HUES64 (cell line): ENCODE data around the gene HYAL4. TPM values are rescaled to one million over a fixed set of nuclear protein-coding genes. Genes with fewer than 3 reads are reported as not detected.

ENCODE experiments used
- H3K27ac ChIP-seq: 2 replicates; pipeline ENCODE4 v1.7.0; 2013; ENCODE audit warnings: low read depth, low read length, inconsistent platforms
- H3K27me3 ChIP-seq: 2 replicates; pipeline ENCODE4 v1.6.1; 2013; ENCODE audit warnings: mild to moderate bottlenecking, low read length; ENCODE audit not compliant: insufficient read depth
- H3K36me3 ChIP-seq: 2 replicates; pipeline ENCODE4 v1.6.1; 2013; ENCODE audit warnings: mild to moderate bottlenecking, low read length; ENCODE audit not compliant: insufficient read depth
- H3K4me1 ChIP-seq: 2 replicates; pipeline ENCODE4 v1.6.1; 2013; ENCODE audit warnings: mild to moderate bottlenecking, low read length, moderate library complexity; ENCODE audit not compliant: insufficient read depth
- H3K4me3 ChIP-seq: 2 replicates; pipeline ENCODE4 v1.5.1; 2013; ENCODE audit warnings: mild to moderate bottlenecking, low read length, moderate library complexity
- H3K9ac ChIP-seq: 2 replicates; pipeline ENCODE4 v1.6.1; 2013; ENCODE audit warnings: mild to moderate bottlenecking, low read depth, low read length
- H3K9me3 ChIP-seq: 2 replicates; pipeline ENCODE4 v1.6.1; 2013; ENCODE audit warnings: low read depth, low read length; ENCODE audit not compliant: insufficient read depth
- WGBS: fragments of 150-250, 120-280 bp; methylation state at CpG from one replicate; pipeline ENCODE4 v1.1.7; 2013; ENCODE audit warnings: missing lambda C conversion rate; 5-methylcytosine and 5-hydroxymethylcytosine counted together
- polyA plus RNA-seq, 2 experiments: library from polyadenylated mRNA; stranded (reverse); fragments of 50-300 nt; gene quantifications; one replicate each; pipeline ENCODE4 v1.2.3, GENCODE V29; 2013

The HYAL4 gene, protein sequence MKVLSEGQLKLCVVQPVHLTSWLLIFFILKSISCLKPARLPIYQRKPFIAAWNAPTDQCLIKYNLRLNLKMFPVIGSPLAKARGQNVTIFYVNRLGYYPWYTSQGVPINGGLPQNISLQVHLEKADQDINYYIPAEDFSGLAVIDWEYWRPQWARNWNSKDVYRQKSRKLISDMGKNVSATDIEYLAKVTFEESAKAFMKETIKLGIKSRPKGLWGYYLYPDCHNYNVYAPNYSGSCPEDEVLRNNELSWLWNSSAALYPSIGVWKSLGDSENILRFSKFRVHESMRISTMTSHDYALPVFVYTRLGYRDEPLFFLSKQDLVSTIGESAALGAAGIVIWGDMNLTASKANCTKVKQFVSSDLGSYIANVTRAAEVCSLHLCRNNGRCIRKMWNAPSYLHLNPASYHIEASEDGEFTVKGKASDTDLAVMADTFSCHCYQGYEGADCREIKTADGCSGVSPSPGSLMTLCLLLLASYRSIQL
- polyA plus RNA-seq (2013, experiment 1 of 2) = not detected
- polyA plus RNA-seq (2013, experiment 2 of 2) = not detected

DNA sequence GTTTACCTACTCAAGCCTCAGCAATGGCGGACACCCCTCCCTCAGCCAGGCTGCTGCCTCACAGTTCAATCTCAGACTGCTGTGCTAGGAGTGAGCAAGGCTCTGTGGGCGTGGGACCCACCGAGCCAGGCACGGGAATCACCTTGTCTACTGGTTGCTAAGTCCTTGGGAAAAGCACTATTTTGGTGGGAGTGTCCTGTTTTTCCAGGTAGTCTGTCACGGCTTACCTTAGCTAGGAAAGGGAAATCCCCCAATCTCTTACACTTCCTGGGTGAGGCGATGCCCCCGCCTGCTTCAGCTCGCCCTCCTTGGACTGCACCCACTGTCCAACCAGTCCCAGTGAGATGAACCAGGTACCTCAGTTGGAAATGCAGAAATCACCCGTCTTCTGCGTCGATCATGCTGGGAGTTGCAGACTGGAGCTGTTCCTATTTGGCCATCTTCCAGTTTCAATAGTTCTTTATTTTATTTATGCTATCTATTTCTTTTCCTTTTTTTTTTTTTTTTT, at the start of gene HYAL4:
TSS of gene HYAL4 (plus strand) at position 458 of the 508 bp plus-strand sequence. CDS start 23,105 bp downstream, outside the sequence.
- H3K27ac ChIP-seq = no peak within 1 kb of the TSS
- no peak within 1 kb of the TSS for H3K4me3 ChIP-seq
- WGBS = 93% methylated on average over 11 of the region's 11 CpGs
- no peak within 1 kb of the TSS for H3K9ac ChIP-seq
- H3K4me1 ChIP-seq = no peaks in the 10 kb centered on the region
- H3K9me3 ChIP-seq = no peaks in the 10 kb centered on the region
- no peaks in the 10 kb centered on the region for H3K27me3 ChIP-seq
- no peaks in the 10 kb centered on the region for H3K36me3 ChIP-seq

DNA sequence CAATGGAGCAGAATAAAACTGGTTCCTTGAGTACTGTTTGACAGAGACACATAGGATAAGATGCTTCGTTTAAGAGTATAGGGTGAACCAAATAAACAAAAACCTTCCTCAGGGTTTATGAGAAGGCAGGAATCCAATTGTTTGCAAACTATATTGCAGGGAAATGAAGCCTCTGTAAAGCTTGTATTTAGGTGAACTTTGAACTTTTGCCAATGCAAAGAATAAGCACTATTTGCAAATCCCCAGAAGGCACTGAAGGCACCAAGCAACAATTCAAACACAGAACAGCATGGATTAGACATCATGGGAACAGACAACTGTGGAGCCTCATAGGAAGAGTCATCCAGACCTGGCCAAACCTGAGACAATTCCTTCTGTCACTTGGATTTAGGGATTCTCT, 49.1 kb upstream of the HYAL4 start:
- Histone ChIP-seq H3K27me3 (no peaks in the 10 kb centered on the region), H3K4me1 (peaks cover 13% of the 10 kb centered on the region), H3K36me3 (no peaks in the 10 kb centered on the region), H3K4me3 (no peak overlapping the region), H3K27ac (no peak overlapping the region), H3K9me3 (peaks cover 3% of the 10 kb centered on the region; the same call in 1 of the 2 replicates), H3K9ac (no peak overlapping the region)
- 100% methylated on average over 1 of the region's 1 CpG for WGBS

DNA sequence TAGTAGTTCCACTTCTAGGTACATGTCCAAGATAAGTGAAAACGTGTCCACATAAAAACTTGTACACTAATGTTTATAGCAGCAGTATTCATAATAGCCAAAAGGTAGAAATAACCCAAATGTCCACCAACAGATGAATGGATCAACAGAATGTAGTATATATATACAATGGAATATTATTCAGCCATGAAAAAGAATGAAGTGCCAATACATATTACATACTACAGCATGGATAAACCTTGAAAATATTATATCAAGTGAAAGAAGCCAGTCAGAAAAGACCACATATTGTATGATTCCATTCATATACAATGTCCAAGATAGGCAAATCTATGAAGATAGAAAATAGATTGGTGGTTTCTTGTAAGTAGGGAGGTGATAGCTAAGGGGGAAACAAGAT, 48.4 kb upstream of the HYAL4 start:
- Histone ChIP-seq H3K27ac (no peak overlapping the region), H3K36me3 (no peaks in the 10 kb centered on the region), H3K4me3 (no peak overlapping the region), H3K9ac (no peak overlapping the region), H3K9me3 (peaks cover 3% of the 10 kb centered on the region; the same call in 1 of the 2 replicates), H3K4me1 (peaks cover 13% of the 10 kb centered on the region), H3K27me3 (no peaks in the 10 kb centered on the region)
- 100% methylated on average over 1 of the region's 1 CpG for WGBS

DNA sequence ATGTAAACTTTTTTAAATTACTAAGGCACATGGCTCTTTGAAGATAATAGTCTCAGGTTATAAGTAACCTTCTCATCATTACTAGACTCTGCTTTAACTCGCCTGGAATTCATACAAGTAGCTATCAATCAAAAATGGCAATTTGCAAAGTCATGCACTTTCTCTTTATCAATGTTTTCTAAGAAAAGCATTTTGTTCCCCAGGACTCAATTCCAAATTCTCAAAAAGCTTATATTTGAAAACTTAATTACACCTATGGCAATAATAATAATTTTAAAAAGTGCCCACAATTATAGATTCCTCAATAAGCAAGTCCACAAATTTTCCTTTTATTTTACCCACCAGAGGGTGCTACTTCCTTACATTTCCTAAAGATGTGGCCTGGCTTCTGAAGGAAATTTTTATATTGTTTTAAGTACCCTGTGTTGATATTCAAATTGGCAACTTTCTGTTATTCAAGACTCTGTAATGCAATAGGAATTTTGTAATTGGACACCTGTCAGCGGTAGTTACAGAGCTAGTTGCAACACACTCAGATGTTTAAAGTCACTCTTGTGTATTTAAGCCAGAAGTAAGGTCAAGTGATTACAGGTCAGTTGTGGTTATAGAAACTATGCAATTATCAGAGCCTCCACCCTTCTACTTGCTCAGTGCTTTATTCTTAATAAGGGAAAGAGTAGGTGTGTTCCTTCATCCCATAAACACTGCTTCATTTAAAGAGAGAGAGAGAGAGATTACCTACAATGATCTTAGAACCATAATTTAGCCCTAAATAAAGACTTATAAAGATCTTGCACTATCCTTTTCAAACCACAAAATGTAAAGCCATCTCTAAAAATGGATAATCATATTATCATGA, 47.1 kb upstream of the HYAL4 start:
- no peaks in the 10 kb centered on the region for H3K27me3 ChIP-seq
- WGBS = 48% methylated on average over 2 of the region's 2 CpGs
- H3K9me3 ChIP-seq = peaks cover 3% of the 10 kb centered on the region; the same call in 1 of the 2 replicates
- peaks cover 13% of the 10 kb centered on the region for H3K4me1 ChIP-seq
- H3K27ac ChIP-seq = no peak overlapping the region
- H3K9ac ChIP-seq = no peak overlapping the region; the same call in 1 of the 2 replicates
- no peaks in the 10 kb centered on the region for H3K36me3 ChIP-seq
- H3K4me3 ChIP-seq = no peak overlapping the region; the same call in 1 of the 2 replicates

DNA sequence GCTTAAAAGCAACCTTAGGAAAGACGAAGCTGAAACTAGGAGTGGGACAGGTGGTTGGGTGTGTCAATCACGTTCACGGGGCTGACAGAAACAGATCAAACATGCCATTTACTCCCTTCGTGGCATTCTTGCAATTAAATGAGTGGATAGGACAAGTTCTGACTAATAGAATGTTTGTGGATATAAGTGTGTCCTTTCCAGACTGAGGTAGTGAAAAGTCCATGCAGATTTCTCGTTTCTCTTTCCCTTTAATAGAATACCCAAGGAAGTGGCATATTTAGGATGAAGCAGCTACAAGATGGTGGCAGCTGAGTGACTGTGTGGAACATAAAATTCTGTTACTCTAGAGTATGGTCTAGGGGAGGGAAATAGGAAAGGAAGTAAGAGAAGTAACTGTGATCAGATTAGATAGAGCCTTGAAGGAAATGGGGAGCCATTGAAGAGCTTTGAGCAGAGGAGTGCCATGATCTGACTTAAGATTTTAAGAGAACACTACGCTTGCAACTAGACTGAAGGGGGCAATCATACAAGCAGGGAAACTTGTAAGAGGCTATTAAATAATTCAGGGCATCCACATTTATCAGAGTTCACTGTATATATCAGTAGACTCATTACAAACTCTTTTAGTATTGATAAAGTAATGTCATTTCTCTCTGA, 46.3 kb upstream of the HYAL4 start:
- Histone ChIP-seq H3K9ac (no peak overlapping the region), H3K27me3 (no peaks in the 10 kb centered on the region), H3K9me3 (peaks cover 3% of the 10 kb centered on the region; the same call in 1 of the 2 replicates), H3K4me3 (no peak overlapping the region), H3K27ac (no peak overlapping the region), H3K36me3 (no peaks in the 10 kb centered on the region), H3K4me1 (peaks cover 13% of the 10 kb centered on the region)
- 90% methylated on average over 6 of the region's 6 CpGs for WGBS

DNA sequence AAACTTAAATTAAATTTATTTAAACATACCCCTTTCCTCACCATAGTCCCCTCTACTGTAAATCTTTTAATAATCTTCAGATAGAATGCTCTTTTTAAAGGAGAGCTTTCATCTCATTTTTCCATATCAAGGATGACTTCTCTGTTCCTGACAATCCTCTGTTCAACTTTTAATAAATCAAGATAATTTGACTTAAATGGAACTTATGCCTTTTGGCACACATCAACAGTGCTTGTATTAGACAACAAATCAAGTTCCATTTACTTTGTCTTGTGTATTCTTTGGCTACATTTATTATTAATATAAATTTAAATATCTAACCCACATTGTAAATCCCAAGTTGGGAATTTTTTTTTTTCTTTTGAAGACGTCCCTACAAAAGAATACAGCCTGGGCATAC, 42.7 kb upstream of the HYAL4 start:
- no CpG with 5 or more reads among the region's 1 CpG for WGBS
- H3K9ac ChIP-seq = no peak overlapping the region

DNA sequence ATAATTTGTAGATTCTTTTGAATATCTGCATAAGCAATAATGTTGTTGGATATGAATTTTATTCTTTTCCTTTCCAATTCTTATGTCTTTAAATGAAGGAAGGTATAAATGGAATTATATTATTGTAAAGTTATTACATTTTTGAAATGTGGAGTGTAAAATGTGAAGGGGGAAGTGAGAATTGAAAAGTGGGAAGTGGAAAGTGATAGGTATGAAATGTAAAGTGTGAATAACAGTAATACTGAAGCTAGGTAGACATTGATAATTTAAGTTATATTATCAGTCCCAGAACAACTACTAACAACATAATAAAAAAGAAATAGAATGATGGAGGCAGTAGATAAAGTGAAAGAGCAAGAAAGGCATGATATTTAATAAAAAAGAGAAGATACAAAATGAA, 39.7 kb upstream of the HYAL4 start:
- H3K4me1 ChIP-seq = no peaks in the 10 kb centered on the region
- no peaks in the 10 kb centered on the region for H3K27me3 ChIP-seq
- no peaks in the 10 kb centered on the region for H3K36me3 ChIP-seq
- H3K9me3 ChIP-seq = 0 out of 2 replicates have a peak, but pooled peaks cover 2% of the 10 kb centered on the region
- no peak overlapping the region for H3K4me3 ChIP-seq
- no peak overlapping the region for H3K9ac ChIP-seq
- no peak overlapping the region for H3K27ac ChIP-seq

More for the DNA sequence above, 42.7 kb upstream of the HYAL4 start:
- Histone ChIP-seq H3K27me3 (no peaks in the 10 kb centered on the region), H3K9me3 (no peaks in the 10 kb centered on the region), H3K27ac (no peak overlapping the region), H3K4me3 (no peak overlapping the region), H3K36me3 (no peaks in the 10 kb centered on the region), H3K4me1 (peaks cover 13% of the 10 kb centered on the region)

DNA sequence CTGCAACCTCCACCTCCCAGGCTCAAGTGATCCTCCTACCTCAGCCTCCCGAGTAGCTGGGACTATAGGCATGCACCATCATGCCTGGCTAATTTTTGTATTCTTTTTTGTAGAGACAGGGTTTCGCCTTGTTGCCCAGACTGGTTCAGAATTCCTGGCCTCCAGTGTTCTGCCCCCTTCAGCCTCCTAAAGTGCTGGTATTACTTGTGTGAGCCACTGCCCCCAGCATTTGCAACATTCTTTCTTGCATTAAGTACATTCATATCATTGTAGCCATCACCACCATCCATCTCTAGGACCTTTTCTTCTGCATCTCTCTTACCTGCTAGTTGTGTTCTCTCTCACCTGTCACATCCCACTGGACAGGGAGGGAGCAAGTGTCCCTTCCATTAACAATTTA, 35.5 kb upstream of the HYAL4 start:
- no peak overlapping the region for H3K27ac ChIP-seq
- 92% methylated on average over 2 of the region's 2 CpGs for WGBS
- 0 out of 2 replicates have a peak, but pooled peaks cover 4% of the 10 kb centered on the region for H3K9me3 ChIP-seq
- H3K4me3 ChIP-seq = no peak overlapping the region
- H3K36me3 ChIP-seq = no peaks in the 10 kb centered on the region
- no peaks in the 10 kb centered on the region for H3K4me1 ChIP-seq
- no peak overlapping the region for H3K9ac ChIP-seq
- H3K27me3 ChIP-seq = no peaks in the 10 kb centered on the region

DNA sequence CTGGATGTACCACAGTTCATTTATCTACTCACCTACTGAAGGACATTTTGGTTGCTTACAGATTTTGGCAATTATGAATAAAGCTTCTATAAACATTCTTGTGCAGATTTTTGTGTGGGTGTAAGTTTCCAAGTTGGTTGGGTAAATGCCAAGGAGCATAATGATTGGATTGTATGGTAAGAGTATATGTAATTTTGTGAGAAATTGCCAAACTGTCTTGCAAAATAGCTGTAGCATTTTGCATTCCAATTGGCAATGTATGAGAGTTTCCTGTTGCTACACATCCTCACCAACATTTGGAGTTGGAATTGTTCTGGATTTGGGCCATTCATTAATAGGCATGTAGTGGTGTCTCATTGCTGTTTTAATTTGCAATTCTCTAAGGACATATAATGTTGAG, 33.9 kb upstream of the HYAL4 start:
- H3K9me3 ChIP-seq = 0 out of 2 replicates have a peak, but pooled peaks cover 4% of the 10 kb centered on the region
- H3K4me3 ChIP-seq = no peak overlapping the region
- H3K27me3 ChIP-seq = no peaks in the 10 kb centered on the region
- H3K36me3 ChIP-seq = no peaks in the 10 kb centered on the region
- H3K4me1 ChIP-seq = no peaks in the 10 kb centered on the region
- no peak overlapping the region for H3K27ac ChIP-seq
- H3K9ac ChIP-seq = no peak overlapping the region

DNA sequence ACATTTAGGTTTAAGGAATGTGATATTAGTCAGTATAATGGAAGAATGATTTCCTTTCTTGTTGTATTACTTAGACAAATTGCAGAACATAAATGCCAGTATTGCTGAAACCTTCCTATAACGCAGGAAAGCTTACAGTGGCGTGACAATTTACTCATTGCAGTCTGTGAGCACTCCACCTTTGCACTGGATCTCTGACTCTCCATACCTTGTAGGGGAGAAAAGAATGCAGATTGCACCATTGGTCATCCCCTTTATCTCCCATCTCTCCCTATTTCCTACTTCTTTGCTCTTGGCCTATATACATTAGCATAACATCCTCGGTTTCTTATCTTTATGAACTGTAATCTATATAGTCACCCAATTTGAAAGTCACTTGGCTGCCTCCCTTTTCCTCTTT, 28.1 kb upstream of the HYAL4 start:
- no peaks in the 10 kb centered on the region for H3K4me1 ChIP-seq
- 93% methylated on average over 3 of the region's 3 CpGs for WGBS
- H3K36me3 ChIP-seq = no peaks in the 10 kb centered on the region
- H3K4me3 ChIP-seq = no peak overlapping the region
- H3K27me3 ChIP-seq = no peaks in the 10 kb centered on the region
- no peak overlapping the region for H3K27ac ChIP-seq
- no peaks in the 10 kb centered on the region for H3K9me3 ChIP-seq
- H3K9ac ChIP-seq = no peak overlapping the region
